ENCODE data around the gene SLC45A3.
A peak's percentile ranks its signal among the peaks of the same experiment; 100 is the strongest.

SLC45A3 gene

GRCh38 chr1:205631768-205632668 lies 48.3 kb downstream of the SLC45A3 start, which contains the start of gene ELK4:
ELK4 (minus strand) TSS chr1:205632011; CDS start chr1:205623882, 8,129 bp downstream.
- peak; percentile 93 for DNase-seq

- DNase-seq: peak; percentile 69
These were observed 49.1 kb downstream of the SLC45A3 start for GRCh38 chr1:205631010-205631767.

- DNase-seq: peak; percentile 20
These were observed 49.7 kb downstream of the SLC45A3 start for GRCh38 chr1:205630651-205631009.

- DNase-seq: no peak
These were observed 50.1 kb downstream of the SLC45A3 start for GRCh38 chr1:205630241-205630640.

- no peak for DNase-seq
These were observed 50.6 kb downstream of the SLC45A3 start for GRCh38 chr1:205629751-205630150.

DNA sequence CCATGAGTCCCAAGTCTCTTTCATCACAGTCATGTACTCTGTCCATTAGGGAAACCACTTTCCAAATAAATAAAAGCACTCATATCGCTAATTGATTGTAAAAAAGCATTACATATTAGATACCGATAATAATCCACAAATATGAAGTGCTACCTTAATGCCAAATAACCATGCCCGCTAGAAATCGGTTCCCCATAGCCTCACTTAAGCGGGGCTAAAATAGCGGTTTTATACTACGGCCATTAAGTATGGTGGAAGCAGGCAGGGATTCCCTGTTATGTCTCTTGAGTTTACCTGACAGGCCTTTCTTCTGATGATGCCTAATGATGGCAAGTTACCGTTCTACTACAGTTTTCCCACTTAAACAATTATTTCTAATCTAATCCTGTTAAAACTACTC lies 52.4 kb downstream of the SLC45A3 start:
- no peak for DNase-seq

DNA sequence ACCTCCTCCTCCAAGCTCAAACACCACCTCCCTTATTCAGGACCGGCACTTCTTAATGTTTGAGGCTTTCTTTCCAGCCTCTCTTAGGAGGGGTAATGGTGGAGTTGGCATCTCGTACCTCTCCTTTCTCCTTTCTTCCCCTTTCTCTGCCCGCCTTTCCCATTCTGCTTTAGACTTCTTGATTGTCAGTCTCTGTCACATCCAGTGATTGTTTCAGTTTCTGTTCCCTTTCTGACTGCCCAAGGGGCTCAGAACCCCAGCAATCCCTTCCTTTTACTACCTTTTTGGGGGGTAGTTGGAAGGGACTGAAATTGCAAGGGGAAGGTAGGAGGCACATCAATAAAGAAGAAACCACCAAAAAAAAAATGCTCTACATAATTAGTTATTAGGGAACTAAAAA lies 54.1 kb downstream of the SLC45A3 start:
- no peak for DNase-seq

GRCh38 chr1:205623646-205624045 lies 56.7 kb downstream of the SLC45A3 start:
- no peak for DNase-seq

DNA sequence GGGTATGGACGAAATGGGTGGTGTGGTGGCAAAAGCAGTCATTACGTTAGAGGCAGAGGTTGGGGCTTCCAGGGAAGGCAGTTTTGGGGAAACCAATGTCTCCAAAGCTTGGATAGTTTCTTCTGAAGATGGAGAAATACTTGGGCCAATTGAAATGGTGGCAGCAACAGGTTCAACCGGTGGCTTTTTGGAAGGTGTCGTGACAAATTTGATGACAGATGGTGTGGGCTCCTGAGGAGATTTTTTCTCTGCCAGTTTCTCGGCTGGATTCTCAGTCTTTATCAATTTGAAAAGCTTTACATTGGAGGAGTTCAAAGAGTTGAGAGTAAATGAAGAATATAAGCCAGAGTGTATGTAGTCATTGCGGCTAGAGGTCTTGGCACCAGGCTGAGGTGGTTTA lies 60.0 kb downstream of the SLC45A3 start:
- no peak for DNase-seq

GRCh38 chr1:205619376-205619775 lies 60.9 kb downstream of the SLC45A3 start:
- DNase-seq: no peak

DNA sequence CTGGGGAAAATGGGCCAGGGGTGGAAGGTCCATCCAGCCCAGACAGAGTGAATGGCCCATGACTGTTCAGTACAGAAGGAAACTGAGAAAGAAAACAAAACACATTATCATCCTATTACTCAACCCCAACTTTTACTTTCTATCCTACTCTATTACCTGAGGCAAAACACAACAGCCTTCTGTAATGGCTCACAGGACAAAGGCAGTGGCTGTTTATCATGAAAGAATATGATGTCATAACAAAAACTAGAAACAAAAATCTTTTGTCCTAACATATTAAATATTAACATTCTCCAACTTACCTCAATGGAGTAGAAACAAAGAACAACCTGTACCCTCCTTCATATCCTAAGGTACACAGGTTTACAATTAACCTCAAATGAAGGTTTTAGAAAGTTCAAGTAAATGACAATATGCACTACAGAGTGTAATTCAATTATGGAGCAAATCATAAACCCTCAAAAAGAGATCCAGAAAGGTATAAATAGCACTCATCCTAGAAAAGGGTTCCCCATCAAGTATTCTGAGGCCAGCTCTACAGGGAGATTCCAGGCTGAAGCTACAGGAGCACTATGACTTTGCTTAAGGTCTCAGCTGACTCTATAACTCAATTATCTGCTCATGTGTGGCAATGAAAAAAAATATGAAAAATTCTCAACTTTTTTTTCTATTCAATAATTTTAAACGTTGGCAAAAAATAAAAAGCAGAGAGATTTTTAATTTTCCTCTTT lies 63.6 kb downstream of the SLC45A3 start:
- no peak for DNase-seq

GRCh38 chr1:205615789-205616188 lies 64.5 kb downstream of the SLC45A3 start:
- no peak for DNase-seq

GRCh38 chr1:205613854-205614412 lies 66.4 kb downstream of the SLC45A3 start:
- no peak for DNase-seq

DNA sequence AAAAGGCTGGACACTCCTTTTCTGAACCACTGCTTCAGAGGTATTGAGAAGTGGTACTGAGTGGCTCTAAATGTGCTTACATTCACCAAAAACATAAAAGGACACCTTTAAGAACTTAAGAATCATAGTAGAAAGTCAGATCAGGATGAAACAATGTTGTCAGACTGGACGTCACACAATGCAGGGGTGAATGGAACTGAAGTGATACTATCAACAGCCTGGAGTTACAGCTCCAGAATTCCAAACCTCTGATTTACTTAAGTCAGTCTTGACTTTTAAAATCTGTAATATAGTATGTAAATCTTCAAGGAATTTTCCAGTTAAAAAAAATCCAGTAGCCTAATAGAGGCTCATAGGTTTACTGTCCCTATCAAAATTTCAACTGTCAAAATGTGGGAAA lies 67.8 kb downstream of the SLC45A3 start:
- no peak for DNase-seq

GRCh38 chr1:205612104-205612503 lies 68.2 kb downstream of the SLC45A3 start:
- no peak for DNase-seq

- DNase-seq: no peak
These were observed 69.3 kb downstream of the SLC45A3 start for GRCh38 chr1:205610901-205611466.

DNA sequence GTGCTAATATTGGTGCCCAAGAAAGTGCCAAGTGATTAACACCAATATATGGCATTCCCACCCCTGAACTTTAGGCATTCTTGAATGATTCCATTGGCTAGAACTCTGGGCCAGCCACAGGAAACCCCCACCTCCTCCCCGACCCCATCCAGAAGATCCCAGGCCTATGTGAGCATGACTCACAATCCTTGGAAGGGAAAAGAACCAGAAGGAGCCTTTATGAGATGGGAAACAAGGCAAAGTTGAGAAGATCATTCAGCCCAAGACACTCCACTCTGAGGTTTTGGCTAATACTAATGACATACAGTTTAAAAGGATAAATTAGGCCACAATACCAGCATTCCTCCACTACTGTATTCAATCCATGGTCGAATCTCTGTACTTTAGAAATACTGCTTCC lies 70.3 kb downstream of the SLC45A3 start:
- no peak for DNase-seq
